Upper lobe of left lung (tissue), 6 donors: ENCODE results near the gene CARMIL1. TPM values are rescaled to one million over a fixed set of nuclear protein-coding genes. Genes with fewer than 3 reads are reported as not detected.
A peak's percentile ranks its signal among the peaks of the same experiment; 100 is the strongest.

ENCODE experiments used
- ATAC-seq, 2 donors: fragments of 200-7000 bp; cut with Tn5 transposase; one replicate each; pipeline ENCODE4 v1.9.1; 2022; ENCODE audit warnings: mild to moderate bottlenecking in 2 of 2, moderate library complexity in 2 of 2; ENCODE audit not compliant: low FRiP score in 2 of 2
- DNase-seq, 2 donors: peaks; one replicate each; pipeline ENCODE4 v3.0.0-alpha.2; 2019 to 2020
- H3K27ac ChIP-seq, 4 donors: fragments of 200-600 bp; sonication (generic); one replicate each; pipeline ENCODE4 v1.5.1; 2016 to 2019
- H3K27me3 ChIP-seq, 4 donors: fragments of 200-600 bp; sonication (generic); one replicate each; pipeline ENCODE4 v1.5.1; 2017 to 2019
- H3K36me3 ChIP-seq, 4 donors: fragments of 200-600 bp; sonication (generic); one replicate each; pipeline ENCODE4 v1.5.1; 2016 to 2019
- H3K4me1 ChIP-seq, 4 donors: fragments of 200-600 bp; sonication (generic); one replicate each; pipeline ENCODE4 v1.5.1; 2018 to 2019
- H3K4me3 ChIP-seq, 4 donors: fragments of 200-600 bp; sonication (generic); one replicate each; pipeline ENCODE4 v1.5.1; 2017 to 2019; ENCODE audit warnings: mild to moderate bottlenecking in 2 of 4, moderate library complexity in 1 of 4
- H3K9me3 ChIP-seq, 4 donors: fragments of 200-600 bp; sonication (generic); one replicate each; pipeline ENCODE4 v1.5.1; 2018 to 2019
- EP300 ChIP-seq, 4 donors: sonication (generic); formaldehyde crosslinking; IDR thresholded peaks; one replicate each; pipeline ENCODE4 v1.5.1; 2017; ENCODE audit warnings: antibody characterized with exemption in 4 of 4, control low read depth in 2 of 4
- POLR2A ChIP-seq, 4 donors: fragments of 450-650 bp; IDR thresholded peaks; one replicate each; pipeline ENCODE4 v1.5.1; 2016 to 2017; ENCODE audit warnings: antibody characterized with exemption in 4 of 4, mild to moderate bottlenecking in 2 of 4
- POLR2AphosphoS5 ChIP-seq, 2 donors: sonication (generic); formaldehyde crosslinking; IDR thresholded peaks; one replicate each; pipeline ENCODE4 v1.5.1; 2017; ENCODE audit warnings: antibody characterized with exemption in 2 of 2
- WGBS, 2 donors: methylation state at CpG; one replicate each; pipeline ENCODE4 v1.1.5; 2017 to 2018; 5-methylcytosine and 5-hydroxymethylcytosine counted together
- total RNA-seq, 6 donors: library from RNA; depleted of rRNA in 4 of 6; stranded (reverse); fragments of >200 nt in 4 of 6; gene quantifications; one replicate each; pipeline versions ENCODE4 v1.1.0 to v1.2.1, GENCODE V29; 2016 to 2021
- TF ChIP-seq, protein P1 (sequence below), 6 experiments: fragments of 450-650 bp in 4 of 6; fragments of 200-600 bp in 2 of 6; sonication (generic) in 2 of 6; IDR thresholded peaks; one replicate each; pipeline ENCODE4 v1.5.1; 2016 to 2019; ENCODE audit warnings: antibody characterized with exemption in 6 of 6
- donor health status: DM: no; HTN: no; CAD: no; lungs with moderate emphysema.
- donor health status: DM: no; HTN: yes; CAD: no; lungs with severe emphysema.

Gene CARMIL1
- total RNA-seq, 6 donors from 2014 or later, result 19.8 to 78.6 (median 44.9) TPM

DNA sequence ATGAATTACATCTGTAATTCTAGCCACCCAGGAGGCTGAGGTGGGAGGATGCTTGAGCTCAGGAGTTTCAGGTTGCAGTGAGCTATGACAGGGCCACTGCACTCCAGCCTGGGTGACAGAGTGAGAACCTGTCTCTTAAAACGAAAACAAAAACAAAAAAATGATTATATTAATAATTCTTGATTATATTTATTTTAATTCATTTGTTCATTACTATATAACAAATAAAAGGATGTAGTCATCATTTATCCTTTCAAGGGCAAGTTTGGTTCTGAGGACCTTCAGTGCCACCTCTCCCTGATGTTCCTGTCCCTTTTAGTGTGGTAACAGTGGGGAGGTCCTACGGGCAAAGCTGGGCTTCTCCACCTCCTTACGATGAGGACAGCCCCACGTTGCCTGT, 205.7 kb downstream of the CARMIL1 start:
- DNase-seq (no peak), ATAC-seq (no peak)
- Histone ChIP-seq H3K27me3 (no peaks in the 10 kb centered on the region), H3K9me3 (no peaks in the 10 kb centered on the region), H3K27ac (no peak overlapping the region), H3K36me3 (peaks cover 0 to 8% (median 0%) of the 10 kb centered on the region in 4 donors), H3K4me3 (no peak overlapping the region), H3K4me1 (peaks cover 3 to 9% (median 4%) of the 10 kb centered on the region in 4 donors)
- WGBS, 2 donors, result 79 to 89% methylated on average over 4 of the region's 4 CpGs
- TF ChIP-seq POLR2AphosphoS5 (IDR thresholded peaks at IDR 0.05) (no peak), EP300 (IDR thresholded peaks at IDR 0.05) (no peak), POLR2A (IDR thresholded peaks at IDR 0.05) (no peak)
- TF ChIP-seq, protein P1, sequence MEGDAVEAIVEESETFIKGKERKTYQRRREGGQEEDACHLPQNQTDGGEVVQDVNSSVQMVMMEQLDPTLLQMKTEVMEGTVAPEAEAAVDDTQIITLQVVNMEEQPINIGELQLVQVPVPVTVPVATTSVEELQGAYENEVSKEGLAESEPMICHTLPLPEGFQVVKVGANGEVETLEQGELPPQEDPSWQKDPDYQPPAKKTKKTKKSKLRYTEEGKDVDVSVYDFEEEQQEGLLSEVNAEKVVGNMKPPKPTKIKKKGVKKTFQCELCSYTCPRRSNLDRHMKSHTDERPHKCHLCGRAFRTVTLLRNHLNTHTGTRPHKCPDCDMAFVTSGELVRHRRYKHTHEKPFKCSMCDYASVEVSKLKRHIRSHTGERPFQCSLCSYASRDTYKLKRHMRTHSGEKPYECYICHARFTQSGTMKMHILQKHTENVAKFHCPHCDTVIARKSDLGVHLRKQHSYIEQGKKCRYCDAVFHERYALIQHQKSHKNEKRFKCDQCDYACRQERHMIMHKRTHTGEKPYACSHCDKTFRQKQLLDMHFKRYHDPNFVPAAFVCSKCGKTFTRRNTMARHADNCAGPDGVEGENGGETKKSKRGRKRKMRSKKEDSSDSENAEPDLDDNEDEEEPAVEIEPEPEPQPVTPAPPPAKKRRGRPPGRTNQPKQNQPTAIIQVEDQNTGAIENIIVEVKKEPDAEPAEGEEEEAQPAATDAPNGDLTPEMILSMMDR (IDR thresholded peaks at IDR 0.05), result no peak

DNA sequence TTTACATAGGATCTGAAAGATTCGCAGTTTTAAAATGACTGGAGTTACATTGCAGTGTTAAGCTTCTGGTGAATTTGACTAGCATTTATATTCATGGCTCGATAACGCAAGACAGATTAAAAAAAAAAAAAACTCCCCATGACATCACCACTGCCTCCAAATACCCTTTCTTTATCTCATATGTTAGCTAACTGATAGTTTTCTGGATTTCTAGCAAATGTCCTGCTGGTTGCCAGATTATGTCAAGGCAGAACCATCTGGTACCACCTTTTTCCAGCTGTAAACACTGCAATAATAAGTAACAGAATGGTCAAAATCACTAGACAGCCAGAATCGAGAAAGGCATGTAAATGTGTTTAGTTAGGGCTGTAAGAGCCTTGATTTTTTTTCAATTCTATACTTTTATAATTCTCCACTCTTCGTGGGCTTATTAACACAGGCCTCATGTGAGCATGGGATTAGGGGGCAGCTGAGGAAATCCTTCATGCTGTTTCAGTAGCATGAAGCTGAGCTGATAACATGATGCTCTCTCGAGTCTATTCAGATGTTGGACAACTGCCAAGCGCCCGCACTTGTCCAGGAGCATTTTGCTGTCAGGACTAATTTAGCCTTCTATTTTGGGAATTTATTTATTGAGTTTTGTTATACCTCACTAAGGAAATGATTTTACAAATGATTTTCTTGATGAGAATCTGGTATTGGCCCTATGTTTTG, 206.8 kb downstream of the CARMIL1 start:
- no peaks in the 10 kb centered on the region for H3K9me3 ChIP-seq
- H3K4me3 ChIP-seq, result no peak overlapping the region
- no peaks in the 10 kb centered on the region for H3K27me3 ChIP-seq
- no peak for TF ChIP-seq POLR2A (IDR thresholded peaks at IDR 0.05)
- no peak for TF ChIP-seq POLR2AphosphoS5 (IDR thresholded peaks at IDR 0.05)
- no peak for TF ChIP-seq EP300 (IDR thresholded peaks at IDR 0.05)
- TF ChIP-seq, protein P1 (IDR thresholded peaks at IDR 0.05), result no peak
- no peak overlapping the region for H3K27ac ChIP-seq
- peaks cover 8 to 11% (median 9%) of the 10 kb centered on the region in 4 donors for H3K4me1 ChIP-seq
- WGBS, 2 donors, result 50 to 56% methylated on average over 8 of the region's 8 CpGs
- DNase-seq (no peak), ATAC-seq (peak in 1 of 2 donors; percentile 50)
- H3K36me3 ChIP-seq, result peaks cover 0 to 8% (median 0%) of the 10 kb centered on the region in 4 donors

DNA sequence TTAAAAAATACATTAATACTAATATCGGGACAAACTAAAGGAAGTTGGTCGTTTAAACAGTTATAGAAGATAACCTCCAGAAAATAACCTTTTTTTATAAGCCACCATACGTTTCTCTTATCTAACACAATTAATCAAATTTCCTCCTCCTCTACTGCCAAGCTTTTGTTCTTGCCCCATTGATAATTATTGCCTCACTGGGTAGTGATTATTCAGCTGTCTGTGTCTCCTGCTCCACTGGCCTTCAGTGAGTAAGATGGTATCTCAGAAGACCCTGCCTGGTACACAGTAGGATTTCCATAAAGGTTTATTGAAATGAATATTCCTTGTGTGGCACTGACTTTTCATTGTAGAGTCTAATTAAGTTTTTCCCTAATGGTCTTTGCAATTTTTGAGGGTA, 207.4 kb downstream of the CARMIL1 start:
- TF ChIP-seq POLR2AphosphoS5 (IDR thresholded peaks at IDR 0.05) (no peak), EP300 (IDR thresholded peaks at IDR 0.05) (no peak), POLR2A (IDR thresholded peaks at IDR 0.05) (no peak)
- TF ChIP-seq, protein P1 (IDR thresholded peaks at IDR 0.05), result no peak
- peaks cover 8 to 11% (median 9%) of the 10 kb centered on the region in 4 donors for H3K4me1 ChIP-seq
- WGBS, 2 donors, result 47 to 58% methylated on average over 3 of the region's 3 CpGs
- ATAC-seq (no peak), DNase-seq (no peak)
- peaks cover 0 to 8% (median 0%) of the 10 kb centered on the region in 4 donors for H3K36me3 ChIP-seq
- H3K27me3 ChIP-seq, result no peaks in the 10 kb centered on the region
- no peak overlapping the region for H3K4me3 ChIP-seq
- no peak overlapping the region for H3K27ac ChIP-seq
- H3K9me3 ChIP-seq, result no peaks in the 10 kb centered on the region

DNA sequence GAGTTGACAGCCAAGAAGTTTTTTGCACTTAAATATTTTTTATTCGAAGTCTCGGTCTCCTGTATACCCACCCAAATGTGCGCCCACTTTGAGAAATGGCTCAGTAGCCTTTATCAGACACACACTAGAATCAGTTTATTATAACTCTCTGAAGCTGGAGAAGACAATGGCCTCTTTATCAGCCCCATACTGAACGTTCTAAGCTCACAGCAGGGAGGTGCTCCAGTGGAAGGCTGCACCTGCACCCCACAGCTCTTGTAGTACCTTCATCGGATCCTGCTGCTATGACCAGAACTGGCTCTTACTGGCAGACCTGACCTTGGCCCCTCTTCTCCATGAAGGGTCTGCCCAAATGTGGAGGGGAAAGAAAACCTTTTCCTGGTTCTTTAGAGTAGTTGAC, 207.8 kb downstream of the CARMIL1 start:
- no peak overlapping the region for H3K27ac ChIP-seq
- DNase-seq (no peak), ATAC-seq (no peak)
- no peak overlapping the region for H3K4me3 ChIP-seq
- peaks cover 8 to 11% (median 9%) of the 10 kb centered on the region in 4 donors for H3K4me1 ChIP-seq
- 84 to 88% methylated on average over 5 of the region's 5 CpGs for WGBS, 2 donors
- TF ChIP-seq, protein P1 (IDR thresholded peaks at IDR 0.05), result no peak
- no peak for TF ChIP-seq POLR2AphosphoS5 (IDR thresholded peaks at IDR 0.05)
- no peak for TF ChIP-seq EP300 (IDR thresholded peaks at IDR 0.05)
- TF ChIP-seq POLR2A (IDR thresholded peaks at IDR 0.05), result no peak
- H3K9me3 ChIP-seq, result no peaks in the 10 kb centered on the region
- no peaks in the 10 kb centered on the region for H3K27me3 ChIP-seq
- H3K36me3 ChIP-seq, result peaks cover 0 to 8% (median 0%) of the 10 kb centered on the region in 4 donors

DNA sequence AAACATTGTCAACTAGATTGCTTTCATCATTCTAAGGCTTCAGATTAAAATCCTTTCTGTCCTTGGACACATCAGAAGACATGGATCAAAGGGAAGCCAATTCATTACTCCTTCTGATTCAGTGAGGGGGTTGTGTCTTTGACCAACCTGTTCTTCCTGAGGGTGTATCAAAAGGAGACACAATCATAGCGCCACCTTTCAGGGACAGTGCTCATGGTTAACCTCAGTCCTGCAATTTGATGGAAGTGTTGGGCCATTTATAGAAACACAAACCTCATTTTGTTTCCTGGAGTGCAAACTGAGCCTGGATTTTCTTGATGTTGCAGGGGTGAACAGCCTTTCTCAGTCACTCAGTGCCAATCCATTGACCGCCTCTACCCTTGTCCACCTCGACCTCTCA, 209.0 kb downstream of the CARMIL1 start:
- H3K9me3 ChIP-seq, result no peaks in the 10 kb centered on the region
- no peak for ATAC-seq
- H3K36me3 ChIP-seq, result peaks cover 0 to 6% (median 0%) of the 10 kb centered on the region in 4 donors
- H3K27ac ChIP-seq, result no peak overlapping the region
- H3K27me3 ChIP-seq, result no peaks in the 10 kb centered on the region
- DNase-seq, result no peak
- no peak for TF ChIP-seq EP300 (IDR thresholded peaks at IDR 0.05)
- TF ChIP-seq, protein P1 (IDR thresholded peaks at IDR 0.05), result no peak
- 81 to 86% methylated on average over 3 of the region's 3 CpGs for WGBS, 2 donors
- H3K4me3 ChIP-seq, result no peak overlapping the region
- peaks cover 8 to 11% (median 9%) of the 10 kb centered on the region in 4 donors for H3K4me1 ChIP-seq
